Measurements from ENCODE around the gene WDR70.
A peak's percentile ranks its signal among the peaks of the same experiment; 100 is the strongest.

Gene WDR70

DNA sequence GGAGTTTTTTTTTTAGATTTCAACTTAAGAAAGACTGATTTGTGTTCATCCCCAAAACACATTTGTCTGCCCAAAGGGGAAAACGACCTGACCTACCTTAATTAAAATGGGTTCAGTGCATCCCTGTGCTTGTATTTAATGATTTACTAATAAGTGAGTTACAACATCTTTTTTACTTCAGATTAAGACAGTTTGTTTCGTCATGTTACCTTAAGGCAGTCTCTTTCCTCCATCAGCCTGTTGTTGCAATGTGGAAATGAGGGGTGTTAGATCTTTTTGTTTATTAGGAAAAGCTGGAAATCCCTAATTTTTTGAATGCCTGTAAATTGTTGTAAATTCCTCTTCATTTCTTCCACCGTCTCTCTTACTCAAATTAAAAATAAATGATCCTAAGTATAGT is 283.2 kb downstream of the WDR70 start:
- Histone ChIP-seq H3K56ac (ENCODE audit: low read length) (no peak overlapping the region), H2AK5ac (ENCODE audit: low read length) (no peak overlapping the region), H3K36me3 (ENCODE audit: control insufficient read depth, insufficient read depth, low read length) (no peaks in the 10 kb centered on the region), H3K79me2 (ENCODE audit: control insufficient read depth, insufficient read depth, low read length) (no peaks in the 10 kb centered on the region), H3K79me1 (ENCODE audit: low read length) (no peaks in the 10 kb centered on the region), H4K5ac (ENCODE audit: low read length) (no peak overlapping the region), H4K8ac (ENCODE audit: low read depth, low read length) (no peak overlapping the region), H3K4me1 (ENCODE audit: control insufficient read depth, low read depth, low read length) (peaks cover 2% of the 10 kb centered on the region), H3K18ac (ENCODE audit: low read length) (no peak overlapping the region), H3K9ac (ENCODE audit: low read length) (no peak overlapping the region), H3K4me2 (ENCODE audit: low read length) (no peak overlapping the region), H3K4ac (ENCODE audit: low read depth, low read length) (no peak overlapping the region), H2BK5ac (ENCODE audit: low read length) (no peak overlapping the region), H3K27ac (ENCODE audit: low read depth, low read length) (no peak overlapping the region), H2BK15ac (replicated peaks; ENCODE audit: low read depth) (no peak overlapping the region), H3K4me3 (ENCODE audit: low read length) (no peak overlapping the region), H2BK120ac (ENCODE audit: low read depth, low read length) (no peak overlapping the region), H3K27me3 (ENCODE audit: insufficient read depth, low read length, poor library complexity) (no peaks in the 10 kb centered on the region), H3K23ac (ENCODE audit: low read length) (no peak overlapping the region)
- WGBS (ENCODE audit: extremely low coverage, insufficient coverage, low lambda C conversion rate): no CpG with 5 or more reads among the region's 3 CpGs
- DNase-seq: no peak

DNA sequence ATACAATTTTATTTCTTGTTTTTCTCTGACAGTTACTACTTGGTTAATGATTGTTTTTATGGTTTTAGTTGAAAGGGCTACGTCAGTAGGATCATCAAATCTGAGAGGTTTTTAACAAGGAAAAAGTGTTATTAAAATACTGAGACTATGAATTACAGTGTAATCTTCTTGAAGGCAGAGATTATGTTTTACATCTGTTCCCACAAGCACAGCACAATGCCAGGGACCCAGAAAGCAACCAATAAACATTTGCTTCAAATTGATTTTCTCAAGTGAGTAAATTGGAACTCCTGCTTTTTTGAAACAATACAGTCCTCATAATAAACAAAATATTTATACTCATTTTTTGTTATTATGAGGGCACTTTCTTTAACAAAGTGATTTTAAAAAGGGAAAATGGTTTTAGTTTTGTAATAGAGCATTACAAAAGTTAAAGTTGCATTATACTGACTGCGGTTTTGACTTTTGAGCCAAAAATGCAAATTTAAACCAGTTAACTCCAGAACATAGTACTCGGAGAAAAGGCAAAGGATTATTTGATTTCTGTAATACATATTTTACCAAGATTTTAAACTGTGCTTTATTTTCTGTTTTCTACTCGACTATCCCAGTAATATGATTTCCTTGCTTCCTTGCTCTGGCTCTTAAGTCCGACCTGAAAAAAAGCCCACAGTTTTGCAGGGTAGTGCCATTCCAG is 283.8 kb downstream of the WDR70 start:
- H3K79me1 ChIP-seq (ENCODE audit: low read length): no peaks in the 10 kb centered on the region
- H3K36me3 ChIP-seq (ENCODE audit: control insufficient read depth, insufficient read depth, low read length): no peaks in the 10 kb centered on the region
- no peak overlapping the region for H3K9ac ChIP-seq (ENCODE audit: low read length)
- no peak overlapping the region for H3K4ac ChIP-seq (ENCODE audit: low read depth, low read length)
- no peak overlapping the region for H3K56ac ChIP-seq (ENCODE audit: low read length)
- DNase-seq: no peak
- no peak overlapping the region for H2BK120ac ChIP-seq (ENCODE audit: low read depth, low read length)
- WGBS (ENCODE audit: extremely low coverage, insufficient coverage, low lambda C conversion rate): no CpG with 5 or more reads among the region's 5 CpGs
- no peaks in the 10 kb centered on the region for H3K27me3 ChIP-seq (ENCODE audit: insufficient read depth, low read length, poor library complexity)
- H3K23ac ChIP-seq (ENCODE audit: low read length): no peak overlapping the region
- no peak overlapping the region for H3K18ac ChIP-seq (ENCODE audit: low read length)
- no peak overlapping the region for H3K4me2 ChIP-seq (ENCODE audit: low read length)
- no peak overlapping the region for H2BK15ac ChIP-seq (replicated peaks; ENCODE audit: low read depth)
- H4K8ac ChIP-seq (ENCODE audit: low read depth, low read length): no peak overlapping the region
- H3K79me2 ChIP-seq (ENCODE audit: control insufficient read depth, insufficient read depth, low read length): no peaks in the 10 kb centered on the region
- H2AK5ac ChIP-seq (ENCODE audit: low read length): no peak overlapping the region
- H3K27ac ChIP-seq (ENCODE audit: low read depth, low read length): no peak overlapping the region
- no peak overlapping the region for H3K4me3 ChIP-seq (ENCODE audit: low read length)
- no peak overlapping the region for H4K5ac ChIP-seq (ENCODE audit: low read length)
- no peak overlapping the region for H2BK5ac ChIP-seq (ENCODE audit: low read length)
- H3K4me1 ChIP-seq (ENCODE audit: control insufficient read depth, low read depth, low read length): peaks cover 2% of the 10 kb centered on the region

DNA sequence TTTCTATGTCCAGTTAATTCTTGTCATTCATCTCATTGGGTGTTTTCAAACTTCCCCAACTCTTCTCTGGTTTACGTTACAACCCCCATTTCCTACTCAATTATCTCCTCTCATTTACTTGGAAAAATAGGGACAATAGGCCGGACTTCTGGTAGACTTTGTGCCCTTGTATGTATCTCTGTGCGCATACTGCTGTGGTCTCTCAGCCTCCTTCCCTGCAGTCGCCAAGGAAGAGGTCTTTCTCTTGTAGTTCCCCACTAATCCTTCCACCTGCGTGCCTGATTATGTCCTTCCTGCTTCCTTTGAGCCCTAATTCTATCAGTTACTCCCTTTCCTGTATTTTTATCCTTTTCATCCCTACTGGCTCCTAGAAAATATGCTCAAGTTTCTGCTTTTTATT is 284.4 kb downstream of the WDR70 start:
- Histone ChIP-seq H3K18ac (ENCODE audit: low read length) (no peak overlapping the region), H3K4ac (ENCODE audit: low read depth, low read length) (no peak overlapping the region), H3K27ac (ENCODE audit: low read depth, low read length) (no peak overlapping the region), H4K5ac (ENCODE audit: low read length) (no peak overlapping the region), H2BK5ac (ENCODE audit: low read length) (no peak overlapping the region), H3K23ac (ENCODE audit: low read length) (peak overlapping the region; percentile 37), H4K8ac (ENCODE audit: low read depth, low read length) (no peak overlapping the region), H3K4me2 (ENCODE audit: low read length) (no peak overlapping the region), H3K36me3 (ENCODE audit: control insufficient read depth, insufficient read depth, low read length) (no peaks in the 10 kb centered on the region), H3K4me1 (ENCODE audit: control insufficient read depth, low read depth, low read length) (peaks cover 2% of the 10 kb centered on the region), H2BK15ac (replicated peaks; ENCODE audit: low read depth) (no peak overlapping the region), H3K4me3 (ENCODE audit: low read length) (no peak overlapping the region), H2BK120ac (ENCODE audit: low read depth, low read length) (no peak overlapping the region), H3K79me1 (ENCODE audit: low read length) (no peaks in the 10 kb centered on the region), H3K9ac (ENCODE audit: low read length) (no peak overlapping the region), H3K79me2 (ENCODE audit: control insufficient read depth, insufficient read depth, low read length) (no peaks in the 10 kb centered on the region), H2AK5ac (ENCODE audit: low read length) (no peak overlapping the region), H3K27me3 (ENCODE audit: insufficient read depth, low read length, poor library complexity) (no peaks in the 10 kb centered on the region), H3K56ac (ENCODE audit: low read length) (no peak overlapping the region)
- DNase-seq: no peak
- no CpG with 5 or more reads among the region's 5 CpGs for WGBS (ENCODE audit: extremely low coverage, insufficient coverage, low lambda C conversion rate)

DNA sequence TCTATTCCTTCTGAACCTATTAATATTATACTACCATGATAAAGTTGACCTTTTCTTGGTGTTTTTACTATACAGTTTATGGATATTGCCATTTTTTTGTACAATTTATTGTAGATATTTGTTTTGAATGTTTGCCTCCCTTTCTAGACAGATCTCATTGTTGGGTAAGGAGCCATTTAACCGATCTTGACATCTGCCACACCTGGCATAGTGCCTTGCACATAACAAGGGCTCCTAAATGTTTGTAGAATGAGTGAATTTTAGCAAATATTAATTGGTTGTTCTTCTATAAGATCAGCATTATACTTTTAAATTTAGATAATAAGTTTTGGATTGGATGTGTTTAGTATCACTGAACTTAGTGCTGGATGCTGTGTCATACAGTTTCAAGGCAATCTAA is 285.4 kb downstream of the WDR70 start:
- Histone ChIP-seq H4K5ac (ENCODE audit: low read length) (no peak overlapping the region), H3K9ac (ENCODE audit: low read length) (no peak overlapping the region), H2BK15ac (replicated peaks; ENCODE audit: low read depth) (no peak overlapping the region), H3K4me3 (ENCODE audit: low read length) (no peak overlapping the region), H2BK120ac (ENCODE audit: low read depth, low read length) (no peak overlapping the region), H4K8ac (ENCODE audit: low read depth, low read length) (no peak overlapping the region), H3K79me2 (ENCODE audit: control insufficient read depth, insufficient read depth, low read length) (no peaks in the 10 kb centered on the region), H3K79me1 (ENCODE audit: low read length) (no peaks in the 10 kb centered on the region), H3K23ac (ENCODE audit: low read length) (no peak overlapping the region), H3K56ac (ENCODE audit: low read length) (no peak overlapping the region), H3K4ac (ENCODE audit: low read depth, low read length) (no peak overlapping the region), H3K4me1 (ENCODE audit: control insufficient read depth, low read depth, low read length) (peaks cover 2% of the 10 kb centered on the region), H3K27me3 (ENCODE audit: insufficient read depth, low read length, poor library complexity) (no peaks in the 10 kb centered on the region), H3K27ac (ENCODE audit: low read depth, low read length) (no peak overlapping the region), H3K18ac (ENCODE audit: low read length) (no peak overlapping the region), H2AK5ac (ENCODE audit: low read length) (no peak overlapping the region), H3K4me2 (ENCODE audit: low read length) (no peak overlapping the region), H3K36me3 (ENCODE audit: control insufficient read depth, insufficient read depth, low read length) (no peaks in the 10 kb centered on the region), H2BK5ac (ENCODE audit: low read length) (no peak overlapping the region)
- no CpG with 5 or more reads among the region's 1 CpG for WGBS (ENCODE audit: extremely low coverage, insufficient coverage, low lambda C conversion rate)
- no peak for DNase-seq

DNA sequence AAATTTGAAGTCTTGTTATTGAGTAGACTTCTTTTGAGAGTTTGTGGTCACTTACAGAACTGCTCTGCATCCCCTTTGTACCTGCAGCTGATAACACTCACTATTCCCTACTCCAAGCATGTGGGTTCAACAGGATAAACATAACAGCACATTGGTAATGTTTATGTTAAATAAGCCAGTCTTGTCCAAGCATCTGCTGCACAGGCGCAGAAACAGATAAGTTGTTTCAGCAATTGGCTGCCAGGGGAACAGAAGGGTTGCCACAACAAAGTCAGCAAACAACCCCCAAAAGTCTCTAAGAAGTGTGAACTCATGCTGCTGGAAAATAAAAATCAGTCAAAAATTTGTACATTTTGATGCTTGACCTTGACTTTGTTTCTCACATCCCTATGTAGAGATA is 286.2 kb downstream of the WDR70 start:
- Histone ChIP-seq H3K4ac (ENCODE audit: low read depth, low read length) (no peak overlapping the region), H3K56ac (ENCODE audit: low read length) (no peak overlapping the region), H3K36me3 (ENCODE audit: control insufficient read depth, insufficient read depth, low read length) (no peaks in the 10 kb centered on the region), H4K5ac (ENCODE audit: low read length) (no peak overlapping the region), H3K79me2 (ENCODE audit: control insufficient read depth, insufficient read depth, low read length) (no peaks in the 10 kb centered on the region), H3K4me3 (ENCODE audit: low read length) (no peak overlapping the region), H2BK120ac (ENCODE audit: low read depth, low read length) (no peak overlapping the region), H4K8ac (ENCODE audit: low read depth, low read length) (no peak overlapping the region), H2BK5ac (ENCODE audit: low read length) (no peak overlapping the region), H2BK15ac (replicated peaks; ENCODE audit: low read depth) (no peak overlapping the region), H3K9ac (ENCODE audit: low read length) (no peak overlapping the region), H3K27ac (ENCODE audit: low read depth, low read length) (no peak overlapping the region), H3K27me3 (ENCODE audit: insufficient read depth, low read length, poor library complexity) (no peaks in the 10 kb centered on the region), H2AK5ac (ENCODE audit: low read length) (no peak overlapping the region), H3K18ac (ENCODE audit: low read length) (no peak overlapping the region), H3K23ac (ENCODE audit: low read length) (no peak overlapping the region), H3K79me1 (ENCODE audit: low read length) (no peaks in the 10 kb centered on the region), H3K4me1 (ENCODE audit: control insufficient read depth, low read depth, low read length) (peaks cover 2% of the 10 kb centered on the region), H3K4me2 (ENCODE audit: low read length) (no peak overlapping the region)
- DNase-seq: no peak
- WGBS (ENCODE audit: extremely low coverage, insufficient coverage, low lambda C conversion rate): no CpG with 5 or more reads among the region's 1 CpG

DNA sequence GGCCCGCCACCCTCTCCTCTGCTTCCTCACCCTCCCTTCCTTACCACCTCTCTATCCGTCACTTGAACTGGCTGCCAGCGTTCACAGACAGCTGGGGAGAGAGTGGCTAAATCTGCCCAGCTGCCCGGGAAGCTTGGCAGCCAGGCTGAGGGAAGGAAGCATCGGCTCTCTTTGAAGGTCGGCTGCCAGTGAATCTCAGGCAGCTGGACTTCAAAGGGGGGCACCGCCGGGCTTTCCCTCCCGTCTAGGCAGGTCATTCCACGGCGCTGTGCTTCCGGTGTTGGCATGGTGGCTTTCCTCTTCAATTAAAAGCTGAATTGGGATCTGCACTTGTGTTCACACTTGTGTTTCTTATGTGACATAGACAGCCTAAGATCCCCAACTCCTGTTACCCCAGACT is 286.8 kb downstream of the WDR70 start:
- H2BK120ac ChIP-seq (ENCODE audit: low read depth, low read length): no peak overlapping the region
- no peak overlapping the region for H2AK5ac ChIP-seq (ENCODE audit: low read length)
- H3K4me2 ChIP-seq (ENCODE audit: low read length): no peak overlapping the region
- no CpG with 5 or more reads among the region's 12 CpGs for WGBS (ENCODE audit: extremely low coverage, insufficient coverage, low lambda C conversion rate)
- H3K9ac ChIP-seq (ENCODE audit: low read length): no peak overlapping the region
- H3K4me3 ChIP-seq (ENCODE audit: low read length): no peak overlapping the region
- H3K23ac ChIP-seq (ENCODE audit: low read length): no peak overlapping the region
- H2BK5ac ChIP-seq (ENCODE audit: low read length): no peak overlapping the region
- H3K36me3 ChIP-seq (ENCODE audit: control insufficient read depth, insufficient read depth, low read length): no peaks in the 10 kb centered on the region
- H3K4me1 ChIP-seq (ENCODE audit: control insufficient read depth, low read depth, low read length): peaks cover 2% of the 10 kb centered on the region
- no peak overlapping the region for H2BK15ac ChIP-seq (replicated peaks; ENCODE audit: low read depth)
- no peaks in the 10 kb centered on the region for H3K79me1 ChIP-seq (ENCODE audit: low read length)
- H3K27ac ChIP-seq (ENCODE audit: low read depth, low read length): no peak overlapping the region
- DNase-seq: no peak
- H4K5ac ChIP-seq (ENCODE audit: low read length): no peak overlapping the region
- no peak overlapping the region for H3K4ac ChIP-seq (ENCODE audit: low read depth, low read length)
- H4K8ac ChIP-seq (ENCODE audit: low read depth, low read length): no peak overlapping the region
- no peaks in the 10 kb centered on the region for H3K79me2 ChIP-seq (ENCODE audit: control insufficient read depth, insufficient read depth, low read length)
- no peak overlapping the region for H3K56ac ChIP-seq (ENCODE audit: low read length)
- H3K27me3 ChIP-seq (ENCODE audit: insufficient read depth, low read length, poor library complexity): no peaks in the 10 kb centered on the region
- H3K18ac ChIP-seq (ENCODE audit: low read length): no peak overlapping the region
